Endodermal cell (in vitro differentiated cells): Measurements from ENCODE around the gene NKD1. TPM values are rescaled to one million over a fixed set of nuclear protein-coding genes. Genes with fewer than 3 reads are reported as not detected.

Experiments used
- DNase-seq: peaks from one replicate; pipeline ENCODE4 v3.0.0-alpha.2; 2017
- H3K27ac ChIP-seq: 2 replicates; pipeline ENCODE4 v1.5.1; 2013; ENCODE audit warnings: mild to moderate bottlenecking, low read depth, low read length, moderate library complexity
- H3K27me3 ChIP-seq: 2 replicates; pipeline ENCODE4 v1.6.1; 2013; ENCODE audit warnings: mild to moderate bottlenecking, low read length, moderate library complexity; ENCODE audit not compliant: insufficient read depth, control insufficient read depth, poor library complexity, severe bottlenecking
- H3K36me3 ChIP-seq: 2 replicates; pipeline ENCODE4 v1.7.0; 2013; ENCODE audit warnings: mild to moderate bottlenecking, low read length, moderate library complexity; ENCODE audit not compliant: control insufficient read depth, insufficient read depth
- H3K4me1 ChIP-seq: one replicate; pipeline ENCODE4 v1.7.0; 2013; ENCODE audit warnings: low read length; ENCODE audit not compliant: control insufficient read depth, insufficient read depth
- H3K4me3 ChIP-seq: 2 replicates; pipeline ENCODE4 v1.5.1; 2013; ENCODE audit warnings: mild to moderate bottlenecking, low read length, moderate library complexity
- H3K9ac ChIP-seq: 2 replicates; pipeline ENCODE4 v1.6.1; 2013; ENCODE audit warnings: mild to moderate bottlenecking, low read length, moderate library complexity; ENCODE audit not compliant: poor library complexity, severe bottlenecking; ENCODE audit errors: extremely low read depth
- H3K9me3 ChIP-seq: 2 replicates; pipeline ENCODE4 v1.6.1; 2013; ENCODE audit warnings: mild to moderate bottlenecking, low read length, moderate library complexity; ENCODE audit not compliant: control insufficient read depth
- H3K27ac Mint-ChIP-seq: 2 replicates; pipeline ENCODE4 v1.8.0; 2020; ENCODE audit warnings: mixed read lengths
- H3K27me3 Mint-ChIP-seq: 2 replicates; pipeline ENCODE4 v1.8.0; 2021; ENCODE audit warnings: mild to moderate bottlenecking, mixed read lengths; ENCODE audit not compliant: insufficient read depth
- H3K36me3 Mint-ChIP-seq: 2 replicates; pipeline ENCODE4 v1.8.0; 2020; ENCODE audit warnings: low read depth, mixed read lengths
- H3K4me1 Mint-ChIP-seq: 2 replicates; pipeline ENCODE4 v1.8.0; 2020; ENCODE audit warnings: mixed read lengths
- H3K4me3 Mint-ChIP-seq: 2 replicates; pipeline ENCODE4 v1.8.0; 2020; ENCODE audit warnings: mild to moderate bottlenecking, moderate library complexity, mixed read lengths
- H3K9me3 Mint-ChIP-seq: 2 replicates; pipeline ENCODE4 v1.8.0; 2020; ENCODE audit warnings: mild to moderate bottlenecking, mixed read lengths
- WGBS, 2 experiments: methylation state at CpG; one replicate each; pipeline versions ENCODE4 v1.1.5 to v1.1.7; 2013; ENCODE audit warnings: missing lambda C conversion rate in 2 of 2, mixed read lengths in 1 of 2; ENCODE audit not compliant: insufficient coverage in 1 of 2, insufficient read length in 1 of 2; 5-methylcytosine and 5-hydroxymethylcytosine counted together
- total RNA-seq, 2 donors: library from RNA; stranded (reverse); fragmentation: NEBNext Ultra II Directional in 1 of 2; extraction: Animal tissue kit (Norgen Biotek cat#: 25700) in 1 of 2; gene quantifications; 2 replicates in 1 of 2; 3 replicates in 1 of 2; pipeline ENCODE4 v1.2.1, GENCODE V29; 2021
- TF ChIP-seq, protein P1 (sequence below): fragments of 200-600 bp; sonication (generic); conservative IDR thresholded peaks from 2 replicates; pipeline ENCODE4 v1.5.0; 2021; ENCODE audit warnings: antibody characterized with exemption, mild to moderate bottlenecking

The NKD1 gene
- total RNA-seq, 2 donors from 2014 or later = 7.0 to 9.5 TPM

- H3K4me3 ChIP-seq = no peak overlapping the region
- no peaks in the 10 kb centered on the region for H3K9me3 ChIP-seq
- DNase-seq = no peak
- TF ChIP-seq, protein P1, sequence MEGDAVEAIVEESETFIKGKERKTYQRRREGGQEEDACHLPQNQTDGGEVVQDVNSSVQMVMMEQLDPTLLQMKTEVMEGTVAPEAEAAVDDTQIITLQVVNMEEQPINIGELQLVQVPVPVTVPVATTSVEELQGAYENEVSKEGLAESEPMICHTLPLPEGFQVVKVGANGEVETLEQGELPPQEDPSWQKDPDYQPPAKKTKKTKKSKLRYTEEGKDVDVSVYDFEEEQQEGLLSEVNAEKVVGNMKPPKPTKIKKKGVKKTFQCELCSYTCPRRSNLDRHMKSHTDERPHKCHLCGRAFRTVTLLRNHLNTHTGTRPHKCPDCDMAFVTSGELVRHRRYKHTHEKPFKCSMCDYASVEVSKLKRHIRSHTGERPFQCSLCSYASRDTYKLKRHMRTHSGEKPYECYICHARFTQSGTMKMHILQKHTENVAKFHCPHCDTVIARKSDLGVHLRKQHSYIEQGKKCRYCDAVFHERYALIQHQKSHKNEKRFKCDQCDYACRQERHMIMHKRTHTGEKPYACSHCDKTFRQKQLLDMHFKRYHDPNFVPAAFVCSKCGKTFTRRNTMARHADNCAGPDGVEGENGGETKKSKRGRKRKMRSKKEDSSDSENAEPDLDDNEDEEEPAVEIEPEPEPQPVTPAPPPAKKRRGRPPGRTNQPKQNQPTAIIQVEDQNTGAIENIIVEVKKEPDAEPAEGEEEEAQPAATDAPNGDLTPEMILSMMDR = no peak
- H3K36me3 Mint-ChIP-seq = no peaks in the 10 kb centered on the region
- no peaks in the 10 kb centered on the region for H3K4me1 ChIP-seq
- H3K36me3 ChIP-seq = no peaks in the 10 kb centered on the region
- no peaks in the 10 kb centered on the region for H3K9me3 Mint-ChIP-seq
- H3K27me3 ChIP-seq = no peaks in the 10 kb centered on the region
- peaks cover 1% of the 10 kb centered on the region for H3K27me3 Mint-ChIP-seq
- H3K4me3 Mint-ChIP-seq = no peak overlapping the region
- H3K27ac Mint-ChIP-seq = no peak overlapping the region
- peaks cover 11% of the 10 kb centered on the region for H3K4me1 Mint-ChIP-seq
- WGBS, 2 experiments = 91 to 100% methylated on average over 2 to 4 of the region's 4 CpGs
- H3K9ac ChIP-seq = no peak overlapping the region
- H3K27ac ChIP-seq = no peak overlapping the region
Observed at GRCh38 chr16:50643192-50643591, 95.0 kb downstream of the NKD1 start.

GRCh38 chr16:50644245-50644644, 96.0 kb downstream of the NKD1 start:
- H3K36me3 Mint-ChIP-seq = no peaks in the 10 kb centered on the region
- no peak overlapping the region for H3K4me3 ChIP-seq
- H3K27ac ChIP-seq = no peak overlapping the region
- TF ChIP-seq, protein P1 = no peak
- 93 to 100% methylated on average over 4 to 5 of the region's 5 CpGs for WGBS, 2 experiments
- H3K9me3 Mint-ChIP-seq = no peaks in the 10 kb centered on the region
- no peaks in the 10 kb centered on the region for H3K4me1 ChIP-seq
- no peaks in the 10 kb centered on the region for H3K9me3 ChIP-seq
- H3K27ac Mint-ChIP-seq = no peak overlapping the region
- no peak overlapping the region for H3K4me3 Mint-ChIP-seq
- peaks cover 11% of the 10 kb centered on the region for H3K4me1 Mint-ChIP-seq
- no peaks in the 10 kb centered on the region for H3K36me3 ChIP-seq
- peaks cover 1% of the 10 kb centered on the region for H3K27me3 Mint-ChIP-seq
- H3K9ac ChIP-seq = no peak overlapping the region
- H3K27me3 ChIP-seq = no peaks in the 10 kb centered on the region
- DNase-seq = no peak

DNA sequence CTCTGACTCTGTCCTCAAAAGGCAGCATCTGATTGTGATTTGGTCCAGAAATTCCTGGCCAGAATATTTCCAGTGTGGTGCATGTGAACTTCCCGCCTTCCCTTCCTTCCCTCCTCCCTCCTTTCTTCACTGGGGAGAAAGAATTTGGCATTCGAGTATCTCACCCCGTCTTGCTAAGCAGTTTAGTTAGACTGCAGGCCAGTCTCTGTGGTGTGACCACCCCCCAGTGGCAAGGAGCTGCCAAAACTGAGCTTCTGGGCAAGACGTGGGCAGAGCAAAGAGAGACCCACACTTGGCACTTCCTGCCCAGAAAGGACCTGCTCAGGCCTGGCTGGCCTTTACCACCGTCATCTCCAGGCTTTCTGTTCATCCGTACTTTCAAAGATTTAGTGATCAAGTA, 96.5 kb downstream of the NKD1 start:
- TF ChIP-seq, protein P1 = peak; percentile 65
- 71 to 74% methylated on average over 4 to 6 of the region's 6 CpGs for WGBS, 2 experiments
- Histone ChIP-seq H3K4me3 (no peak overlapping the region), H3K4me1 (no peaks in the 10 kb centered on the region), H3K27me3 (no peaks in the 10 kb centered on the region), H3K36me3 (no peaks in the 10 kb centered on the region), H3K27ac (peak overlapping the region; percentile 89), H3K9me3 (no peaks in the 10 kb centered on the region), H3K9ac (no peak overlapping the region)
- peak; percentile 73 for DNase-seq
- Mint-ChIP-seq H3K4me3 (no peak overlapping the region), H3K27me3 (peaks cover 1% of the 10 kb centered on the region), H3K9me3 (no peaks in the 10 kb centered on the region), H3K27ac (no peak overlapping the region), H3K4me1 (peaks cover 11% of the 10 kb centered on the region), H3K36me3 (no peaks in the 10 kb centered on the region)
